HL-60/S4 treated with retinoic acid at 250 ng/mL for 4 days and 3 days (cell line): ENCODE data around the gene RMDN2.

Experiments used
- in situ Hi-C: fragments of 300-500 bp; cut with MboI; formaldehyde crosslinking; loops from 2 replicates; pipeline ENCODE4 v1.7.0; 2022; ENCODE audit warnings: low sequenced_read_pairs

The RMDN2 gene

DNA sequence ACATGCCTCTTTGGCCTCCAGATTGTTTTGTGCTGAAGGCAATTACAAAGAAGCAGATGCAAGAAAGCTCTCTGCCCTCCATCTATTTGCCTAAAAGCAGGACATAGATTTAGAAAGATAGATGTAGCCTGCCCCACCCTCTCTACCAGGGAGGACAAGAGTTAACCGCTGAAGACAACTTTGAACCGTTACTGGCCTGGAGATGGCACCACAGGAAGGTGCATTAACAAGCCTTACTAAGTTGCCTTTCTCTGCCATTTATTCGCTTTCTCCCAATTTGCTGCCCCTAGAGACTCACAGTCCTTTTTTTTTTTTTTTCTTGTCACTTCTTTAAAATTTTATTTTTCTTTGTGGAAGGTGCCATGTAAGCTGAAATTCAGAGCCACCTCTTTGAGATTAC, 28.8 kb upstream of the RMDN2 start:
- in situ Hi-C loops: no loop called here

DNA sequence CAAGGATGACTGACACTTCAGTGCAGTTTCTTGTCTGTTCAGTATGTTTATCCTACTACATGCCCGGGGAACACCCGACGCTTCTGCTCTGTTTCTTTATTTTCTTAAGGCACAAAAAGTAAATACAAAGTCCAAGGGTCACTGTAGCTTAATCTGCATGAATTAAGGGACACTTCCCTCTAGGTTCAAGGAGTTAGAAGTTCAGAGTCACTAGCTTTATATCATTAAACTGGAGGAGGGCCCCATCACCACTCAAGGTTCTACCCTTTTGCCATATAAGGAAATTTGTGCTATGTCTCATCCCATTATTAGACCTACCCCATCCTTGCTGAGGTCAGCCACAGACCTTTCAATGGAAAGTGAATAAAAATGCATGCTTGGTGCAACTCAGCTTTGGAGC, 27.6 kb upstream of the RMDN2 start:
- in situ Hi-C loops: no loop called here

DNA sequence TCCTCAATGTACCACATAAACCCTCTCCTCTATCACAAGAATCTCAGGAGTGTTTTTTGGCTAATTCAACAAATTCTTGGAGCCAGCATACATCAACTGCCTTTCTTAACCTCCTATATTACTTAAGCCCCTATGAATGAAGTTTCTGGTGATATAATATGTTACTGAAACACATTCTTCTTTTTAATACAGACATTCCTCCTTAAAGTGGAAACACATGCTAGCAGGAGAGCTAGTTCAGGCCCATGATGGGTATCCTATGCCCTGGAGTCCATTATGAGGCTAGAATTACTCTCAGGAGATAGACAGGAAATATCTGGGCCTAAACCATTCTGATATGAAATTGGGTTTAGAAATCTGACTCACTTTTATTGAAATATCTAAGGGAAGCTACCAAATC, 26.6 kb upstream of the RMDN2 start:
- in situ Hi-C loops: no loop called here

DNA sequence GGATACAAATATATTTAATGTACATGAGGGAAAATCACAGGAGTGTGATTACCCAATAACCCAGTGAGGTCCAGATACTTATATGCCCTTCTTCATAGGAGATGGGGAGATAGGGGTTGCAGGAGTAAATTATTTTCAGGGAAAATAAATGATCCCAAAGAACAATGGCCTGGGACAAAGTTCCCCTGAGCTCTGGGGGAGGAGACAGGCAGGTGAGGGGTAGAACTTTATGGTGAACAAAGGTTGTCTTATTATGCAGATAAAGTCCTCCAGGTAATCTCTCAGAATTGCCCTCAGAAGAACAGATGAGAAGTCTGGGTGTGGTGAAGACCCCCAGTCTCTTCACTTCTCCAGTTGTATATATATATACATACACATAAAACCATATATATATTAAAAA, 22.1 kb upstream of the RMDN2 start:
- in situ Hi-C loops: no loop called here

DNA sequence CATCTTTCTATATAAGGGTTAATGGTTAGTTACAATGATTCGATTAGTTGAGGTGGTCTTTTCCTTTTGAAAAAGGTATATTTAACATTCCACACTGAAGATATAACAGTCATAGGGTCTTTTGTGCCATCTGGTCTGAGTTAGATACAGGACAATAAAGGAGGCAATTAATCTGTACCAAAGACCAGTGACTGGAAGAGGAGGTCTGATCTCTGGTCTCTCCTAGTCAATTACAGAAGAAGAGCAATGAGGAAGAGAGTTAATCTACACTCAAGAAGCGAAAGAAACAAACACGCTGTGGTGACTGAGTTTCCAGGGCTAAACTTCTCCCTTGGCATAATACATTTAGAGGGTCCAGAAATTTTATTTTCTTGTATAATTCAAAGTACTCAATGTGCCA, 20.7 kb upstream of the RMDN2 start:
- in situ Hi-C loops: no loop called here

DNA sequence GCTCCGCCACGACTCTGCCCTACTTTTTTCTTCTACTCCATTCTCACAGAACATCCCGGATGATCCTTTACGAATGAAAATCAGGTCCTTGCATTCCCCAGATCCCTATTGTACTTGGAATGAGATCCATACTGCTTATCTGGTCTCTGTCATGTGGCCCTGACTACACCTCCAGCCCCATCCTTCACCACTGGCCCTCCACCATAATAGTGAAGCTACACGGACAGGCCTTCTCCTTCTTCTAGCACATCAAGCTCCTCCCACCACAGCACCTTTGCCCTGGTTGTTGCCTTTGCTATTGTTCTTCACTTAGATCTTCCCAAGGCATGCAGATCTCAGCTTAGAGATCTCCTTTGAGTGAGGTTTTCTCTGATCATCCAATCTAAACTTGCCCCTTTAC, 20.1 kb upstream of the RMDN2 start:
- in situ Hi-C loops: no loop called here

DNA sequence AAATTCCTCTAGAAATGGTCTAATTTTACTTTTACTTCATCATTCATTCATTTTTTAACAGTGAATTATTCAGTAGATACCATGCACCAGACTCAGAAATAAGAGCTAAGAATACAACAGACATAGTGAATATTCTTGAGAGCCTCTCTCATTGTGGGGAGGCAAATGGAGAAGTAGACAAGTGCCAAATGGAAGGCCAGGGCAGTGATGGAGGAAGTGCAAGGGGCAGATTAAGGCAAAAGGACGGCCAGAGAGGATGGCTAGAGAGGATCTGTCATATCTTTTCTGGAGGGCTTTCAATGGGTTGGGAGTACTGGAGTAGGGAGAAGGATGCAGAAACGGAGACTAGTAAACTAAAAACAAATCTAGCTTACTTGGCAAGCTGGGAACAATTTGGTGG, 19.0 kb upstream of the RMDN2 start:
- in situ Hi-C loops: no loop called here

- in situ Hi-C loops: no loop called here
These were observed 17.4 kb upstream of the RMDN2 start for GRCh38 chr2:37907501-37908225.

DNA sequence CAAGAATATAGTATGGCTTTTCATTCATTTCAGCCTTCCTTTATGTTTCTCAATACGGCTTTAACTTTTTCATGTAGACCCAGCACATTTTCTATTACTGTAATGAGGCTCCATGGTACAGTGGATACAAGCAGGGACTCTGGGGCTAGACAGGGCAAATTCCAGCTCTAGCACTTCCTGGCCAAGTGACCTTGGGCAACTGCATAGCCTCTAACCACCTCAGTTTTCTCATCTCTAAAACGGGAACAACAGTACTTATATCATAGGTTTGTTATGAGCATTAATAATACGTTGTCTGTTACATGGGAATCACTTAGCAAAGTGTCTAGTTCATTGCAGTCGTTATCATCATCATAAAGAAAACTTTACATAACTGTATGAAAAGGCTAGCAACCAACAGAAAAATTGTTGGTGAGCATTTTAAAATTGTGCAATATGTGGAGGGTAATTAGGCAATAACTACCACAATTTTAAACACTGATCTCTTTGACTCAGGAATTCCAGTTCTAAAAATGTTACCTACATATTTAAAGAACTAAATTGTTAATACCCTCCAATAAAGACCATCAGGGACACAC, 13.7 kb upstream of the RMDN2 start:
- in situ Hi-C loops: no loop called here

DNA sequence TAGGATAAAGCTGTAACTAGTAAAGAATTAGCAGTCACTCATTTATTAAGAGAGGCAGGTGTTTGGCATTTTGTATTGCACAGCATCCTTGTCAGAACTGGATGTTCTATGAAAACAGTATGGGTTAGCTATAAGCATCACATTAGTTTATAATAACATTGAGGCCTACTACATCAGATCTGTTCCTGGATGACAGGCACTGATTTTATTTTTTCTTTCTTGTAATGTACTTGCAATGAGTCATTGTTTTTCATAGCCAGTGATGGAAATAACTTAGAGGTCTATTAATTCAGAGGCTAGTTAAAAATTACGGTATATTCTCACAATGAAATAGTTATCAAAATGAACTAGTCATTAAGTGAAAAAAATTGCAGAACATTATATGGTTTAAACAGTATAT, 13.0 kb upstream of the RMDN2 start:
- in situ Hi-C loops: no loop called here

- in situ Hi-C loops: no loop called here
These were observed 12.5 kb upstream of the RMDN2 start for GRCh38 chr2:37912616-37913015.

- in situ Hi-C loops: no loop called here
These were observed 10.7 kb upstream of the RMDN2 start for GRCh38 chr2:37914340-37914739.

DNA sequence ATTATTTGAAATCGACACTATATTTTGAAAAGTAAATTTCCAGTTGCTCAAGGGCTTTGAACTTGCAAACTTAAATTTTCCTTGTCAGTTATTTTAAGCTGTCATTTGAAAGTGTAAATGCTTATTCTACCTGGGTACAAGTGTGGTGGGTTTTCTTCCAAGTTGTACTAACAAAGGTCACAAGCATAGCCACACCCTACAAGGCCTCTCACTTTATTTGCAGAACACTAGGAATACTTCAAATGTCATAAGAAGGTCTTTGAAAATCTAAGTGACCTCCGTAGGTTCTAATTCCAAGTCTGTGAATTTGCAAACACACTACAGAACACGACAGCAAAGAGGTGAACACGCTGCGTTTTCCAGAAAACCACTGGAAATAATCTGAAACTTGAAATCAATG, 9.3 kb upstream of the RMDN2 start:
- in situ Hi-C loops: no loop called here

DNA sequence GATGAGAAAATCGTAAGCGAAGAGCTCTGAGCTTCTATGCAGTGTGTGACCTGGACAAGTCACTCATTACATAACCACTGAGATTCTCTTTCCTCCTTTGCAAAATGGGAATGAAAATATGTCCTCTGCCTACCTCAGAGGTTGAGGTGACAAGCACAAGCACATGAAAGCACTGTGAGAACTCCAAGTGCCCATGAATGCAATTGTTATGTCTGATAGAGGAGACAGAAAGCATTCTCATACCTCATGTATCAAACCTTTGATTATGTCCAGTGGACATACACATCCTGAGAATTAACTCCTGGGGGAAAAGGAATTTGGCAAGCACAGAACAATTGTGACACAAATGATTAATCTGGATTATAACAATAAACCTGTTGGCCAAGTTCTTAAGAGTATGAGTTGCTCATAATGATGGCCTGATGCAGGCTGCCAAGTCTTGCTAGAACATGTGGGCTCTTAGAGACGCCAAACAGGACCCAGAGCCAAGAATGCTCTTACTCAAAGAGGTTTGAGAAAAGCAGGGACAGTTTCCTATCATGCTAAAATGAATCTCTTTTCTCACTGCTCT, 8.5 kb upstream of the RMDN2 start:
- in situ Hi-C loops: no loop called here

- in situ Hi-C loops: no loop called here
These were observed 7.5 kb upstream of the RMDN2 start for GRCh38 chr2:37917281-37918228.

DNA sequence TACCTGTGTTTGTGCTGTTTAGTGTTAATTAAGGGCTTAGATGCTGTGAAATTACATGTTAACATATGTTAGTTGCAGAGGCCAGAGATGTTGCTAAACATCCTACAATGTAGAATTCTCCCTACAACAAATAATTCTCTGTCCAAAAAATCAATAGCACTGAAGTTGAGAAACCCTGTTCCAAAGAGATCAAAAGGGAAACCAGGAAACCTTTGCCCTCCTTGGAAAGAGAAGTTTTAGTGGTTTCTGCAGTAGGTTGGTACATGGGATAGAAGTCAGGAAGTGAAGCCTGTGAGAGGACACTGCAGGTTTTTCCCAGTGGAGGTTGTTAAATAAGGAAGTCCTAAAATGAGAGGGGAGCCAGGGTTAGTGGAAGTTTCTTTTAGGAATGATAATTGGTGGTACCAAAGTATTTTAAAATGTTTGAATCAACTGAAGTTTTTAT, 6.3 kb upstream of the RMDN2 start:
- in situ Hi-C loops: no loop called here

GRCh38 chr2:37919631-37920032, 5.5 kb upstream of the RMDN2 start:
- in situ Hi-C loops: no loop called here

DNA sequence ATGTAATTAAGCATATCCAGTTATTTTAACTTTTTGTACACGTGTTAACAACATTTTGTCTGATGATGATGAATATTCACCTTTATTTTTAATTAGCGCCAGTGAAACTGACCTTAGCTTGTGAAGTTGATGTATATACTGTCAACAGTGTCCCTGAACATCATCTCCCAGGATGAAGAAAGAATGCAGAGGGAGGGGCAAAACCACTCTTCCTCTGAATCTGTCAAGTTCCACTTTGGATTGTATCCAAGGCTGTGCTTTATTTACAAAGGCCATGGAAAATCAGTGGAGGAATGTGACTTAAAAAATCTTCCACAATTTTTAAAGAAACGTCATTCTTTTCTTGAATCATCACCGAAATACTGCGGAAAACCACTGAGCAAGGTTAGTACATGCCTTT, 4.5 kb upstream of the RMDN2 start:
- in situ Hi-C loops: no loop called here

GRCh38 chr2:37921781-37922180, 3.3 kb upstream of the RMDN2 start:
- in situ Hi-C loops: no loop called here

DNA sequence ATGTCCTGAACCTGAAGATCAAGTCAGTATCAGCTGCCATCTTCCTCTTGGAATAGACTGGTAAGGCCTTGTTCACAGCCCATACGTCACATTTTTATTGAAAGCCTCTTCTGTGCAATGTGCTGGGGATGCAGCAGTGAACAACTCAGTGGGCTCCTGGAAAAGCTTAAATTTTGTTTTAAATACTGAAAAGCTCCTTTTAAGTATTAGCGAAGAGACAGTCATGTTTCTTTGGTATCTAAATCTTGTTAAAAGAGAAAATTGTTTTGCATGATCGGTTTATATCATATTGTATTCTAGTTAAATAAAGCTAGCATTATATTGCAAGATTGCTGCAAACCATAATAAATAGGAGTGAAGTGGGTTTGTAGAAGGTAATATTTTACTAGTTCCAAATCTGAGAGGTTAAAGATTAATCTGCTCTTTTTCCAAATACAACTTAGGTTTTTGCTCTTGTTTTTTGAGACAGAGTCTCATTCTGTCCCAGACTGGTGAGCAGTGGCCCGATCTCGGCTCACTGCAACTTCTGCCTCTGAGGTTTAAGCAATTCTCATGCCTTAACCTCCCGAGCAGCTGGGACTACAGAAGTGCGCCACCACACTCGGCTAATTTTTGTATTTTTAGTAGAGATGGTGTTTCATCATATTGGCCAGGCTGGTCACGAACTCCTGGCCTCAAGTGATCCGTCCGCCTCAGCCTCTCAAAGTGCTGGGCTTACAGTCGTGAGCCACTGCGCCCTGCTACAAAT, 1.6 kb upstream of the RMDN2 start:
- in situ Hi-C loops: no loop called here

- in situ Hi-C loops: no loop called here
These were observed 1.5 kb downstream of the RMDN2 start for GRCh38 chr2:37926635-37927034.
